HL-60/S4 treated with retinoic acid at 250 ng/mL for 4 days and 3 days (cell line): ENCODE measurements around the gene PHLDB3.
"Not testable (repeated sequence)": the region's sequence is repeated elsewhere in the genome, so short reads cannot be mapped to it uniquely, and the experiment has no call there.

Experiments used
- in situ Hi-C: fragments of 300-500 bp; cut with MboI; formaldehyde crosslinking; loops from 2 replicates; pipeline ENCODE4 v1.7.0; 2022; ENCODE audit warnings: low sequenced_read_pairs

The PHLDB3 gene

DNA sequence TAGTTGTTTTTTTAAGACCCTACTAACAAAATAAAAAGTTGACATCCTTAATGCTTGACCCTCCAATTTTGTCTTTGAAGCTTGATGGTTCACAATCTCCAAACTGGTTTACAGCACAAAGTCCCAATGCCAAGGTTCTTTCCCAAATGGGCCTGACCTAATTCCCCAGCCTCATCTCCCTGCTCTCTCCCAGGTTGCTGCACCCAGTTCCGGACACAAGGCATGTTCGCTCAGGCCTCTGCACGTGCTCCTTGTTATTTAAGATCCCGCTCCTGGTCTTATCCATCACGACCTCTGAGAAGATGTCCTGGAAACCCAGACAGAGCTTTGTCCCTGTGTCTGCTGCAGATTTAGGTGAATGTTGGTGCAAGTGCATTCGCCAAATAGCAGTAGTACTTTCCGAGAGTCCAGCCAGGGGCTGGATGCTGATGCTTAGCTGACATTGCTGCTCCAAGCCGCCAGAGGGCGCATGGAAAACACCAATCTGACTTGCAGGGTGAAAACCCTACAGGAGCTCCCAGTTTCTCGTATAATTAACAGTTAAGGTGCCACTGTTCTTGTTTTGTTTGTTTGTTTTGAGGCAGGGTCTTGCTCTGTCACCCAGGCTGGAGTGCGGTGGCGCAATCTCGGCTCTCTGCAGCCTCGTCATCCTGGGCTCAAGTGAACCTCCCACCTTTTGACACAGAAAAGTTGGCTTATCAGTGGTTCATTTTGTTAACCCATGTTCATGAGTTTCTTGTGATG, 57.6 kb downstream of the PHLDB3 start:
- in situ Hi-C loops = loop anchor here (5.0 kb wide), 1 partner anchor 75 kb away; no protein-coding TSS in a partner anchor

DNA sequence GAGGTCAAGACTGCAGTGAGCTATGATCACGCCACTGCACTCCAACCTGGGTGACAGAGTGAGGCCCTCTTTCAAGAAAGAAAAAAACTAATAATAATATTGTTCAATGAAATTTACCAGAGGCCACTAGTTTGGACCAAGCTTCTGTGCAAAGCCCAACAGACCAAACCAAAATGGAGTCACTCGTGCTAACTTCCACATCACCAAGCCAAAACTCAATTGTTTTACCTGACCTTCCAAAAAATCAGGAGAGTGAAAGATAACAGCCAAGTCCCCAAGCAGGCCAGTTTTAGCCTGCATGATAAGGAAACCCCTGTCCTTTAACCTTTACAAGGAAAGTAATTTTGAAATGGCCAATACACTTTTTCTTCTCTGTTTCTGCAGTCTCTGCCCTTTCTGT, 59.1 kb downstream of the PHLDB3 start:
- in situ Hi-C loops = loop anchor here (5.0 kb wide), 1 partner anchor 77 kb away; no protein-coding TSS in a partner anchor

DNA sequence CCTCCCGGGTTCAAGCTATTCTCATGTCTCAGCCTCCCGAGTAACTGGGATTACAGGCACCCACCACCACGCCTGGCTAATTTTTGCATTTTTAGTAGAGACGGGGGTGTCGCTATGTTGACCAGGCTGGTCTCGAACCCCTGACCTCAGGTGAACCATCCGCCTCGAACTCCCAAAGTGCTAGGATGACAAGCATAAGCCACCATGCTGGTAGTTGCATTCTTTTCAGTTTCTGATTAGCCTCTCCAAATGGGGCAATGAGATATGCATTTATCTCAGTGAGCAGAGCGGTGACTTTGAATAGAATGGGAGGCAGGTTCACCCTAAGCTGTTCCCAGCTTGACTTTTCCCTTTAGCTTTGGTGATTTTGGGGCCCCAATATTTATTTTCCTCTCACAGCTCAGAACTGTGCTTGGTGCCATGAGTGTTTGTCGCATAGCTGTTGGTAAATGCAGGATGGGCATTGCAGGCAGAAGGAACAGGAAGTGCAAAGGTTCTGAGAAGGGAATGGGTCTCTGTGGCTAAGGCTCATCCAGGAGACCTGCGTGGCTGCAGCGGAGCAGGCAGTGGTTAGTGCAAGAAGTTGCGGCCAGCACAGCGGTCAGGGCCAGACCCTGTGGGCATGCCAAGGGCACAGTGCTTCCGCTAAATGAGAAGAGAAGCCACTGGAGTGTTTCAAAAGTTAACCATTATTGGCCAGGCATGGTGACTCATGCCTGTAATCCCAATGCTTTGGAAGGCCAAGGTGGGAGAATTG, 59.8 kb downstream of the PHLDB3 start:
- in situ Hi-C loops = loop anchor here (5.0 kb wide), 1 partner anchor 78 kb away; no protein-coding TSS in a partner anchor

DNA sequence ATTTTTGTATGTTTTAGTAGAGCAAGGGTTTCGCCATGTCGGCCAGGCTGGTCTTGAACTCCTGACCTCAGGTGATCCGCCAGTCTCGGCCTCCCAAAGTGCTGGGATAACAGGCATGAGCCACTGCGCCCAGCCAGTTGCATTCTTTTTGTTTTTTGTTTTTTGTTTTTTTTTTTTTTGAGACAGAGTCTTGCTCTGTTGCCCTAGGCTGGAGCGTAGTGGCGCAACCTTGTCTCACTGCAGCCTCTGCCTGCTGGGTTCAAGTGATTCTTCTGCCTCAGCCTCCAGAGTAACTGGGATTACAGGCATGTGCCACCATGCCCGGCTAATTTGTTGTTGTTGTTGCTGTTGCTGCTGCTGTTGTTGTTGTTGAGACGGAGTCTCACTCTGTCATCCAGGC, 60.5 kb downstream of the PHLDB3 start:
- in situ Hi-C loops = not testable (repeated sequence)

DNA sequence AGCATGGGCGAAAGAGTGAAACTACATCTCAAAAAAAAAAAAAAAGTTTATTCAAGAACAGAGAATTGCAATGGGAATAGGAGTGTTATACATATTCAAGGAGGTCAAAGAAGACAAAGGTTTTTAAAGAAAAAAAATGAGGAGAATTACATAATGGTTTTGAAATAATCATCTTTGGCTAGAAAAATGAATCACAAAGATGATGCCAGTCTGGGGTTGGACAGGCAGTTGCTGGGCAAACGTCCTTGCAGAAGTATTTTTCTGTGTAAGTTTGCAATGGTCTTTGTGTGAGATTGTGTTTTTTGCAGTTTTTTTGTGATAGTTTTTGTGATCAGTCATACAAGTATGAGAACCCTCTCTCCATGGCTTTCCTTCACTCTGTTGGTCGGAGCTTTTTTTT, 62.8 kb downstream of the PHLDB3 start:
- in situ Hi-C loops = no loop called here

DNA sequence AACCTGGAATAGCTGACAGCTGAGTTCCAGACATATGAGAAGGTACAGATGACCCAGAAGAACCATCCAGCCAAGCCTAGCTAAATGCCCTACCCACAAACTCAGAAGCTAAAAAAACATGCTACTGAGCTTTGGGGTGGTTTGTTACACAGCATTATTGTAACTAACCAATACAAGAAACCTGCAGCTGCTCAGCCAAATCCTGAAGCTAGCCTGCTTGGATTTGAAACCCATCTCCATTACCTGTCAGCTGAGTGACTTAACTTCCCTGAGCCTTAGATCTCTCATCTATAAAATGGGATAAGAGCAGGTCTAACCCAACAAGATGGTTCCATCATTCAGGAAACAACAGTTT, 64.9 kb downstream of the PHLDB3 start:
- in situ Hi-C loops = no loop called here

DNA sequence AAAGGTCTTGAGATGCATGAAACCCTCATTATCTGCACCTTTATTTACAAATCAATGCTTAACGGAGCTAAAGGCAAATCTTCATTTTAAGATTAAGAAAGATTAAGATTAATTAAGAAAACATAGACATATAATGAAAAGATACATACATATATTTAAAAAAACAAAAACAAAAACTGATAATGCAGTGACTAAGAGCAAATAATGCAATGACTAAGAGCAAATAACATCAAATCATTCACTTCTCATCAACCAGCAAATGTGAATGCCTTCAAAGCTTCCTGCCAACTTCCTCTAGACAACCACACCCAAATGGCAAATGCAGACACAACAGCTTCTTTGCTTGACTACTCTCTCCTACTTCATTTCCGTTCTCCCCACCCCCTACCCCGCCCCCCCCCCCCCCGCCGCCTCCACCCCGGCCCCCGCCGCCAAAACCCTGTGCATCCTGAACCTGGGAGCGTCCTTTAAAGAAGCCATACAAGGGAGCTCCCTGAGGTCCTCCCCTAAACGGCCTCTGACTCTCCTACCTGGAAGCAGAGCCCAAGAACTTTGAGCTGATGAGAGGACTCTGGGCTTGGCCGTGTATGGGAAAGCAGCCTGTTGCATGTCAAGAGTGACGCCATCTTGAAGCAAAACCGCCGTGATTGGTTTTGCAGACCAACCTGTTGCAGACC, 65.4 kb downstream of the PHLDB3 start:
- in situ Hi-C loops = no loop called here

DNA sequence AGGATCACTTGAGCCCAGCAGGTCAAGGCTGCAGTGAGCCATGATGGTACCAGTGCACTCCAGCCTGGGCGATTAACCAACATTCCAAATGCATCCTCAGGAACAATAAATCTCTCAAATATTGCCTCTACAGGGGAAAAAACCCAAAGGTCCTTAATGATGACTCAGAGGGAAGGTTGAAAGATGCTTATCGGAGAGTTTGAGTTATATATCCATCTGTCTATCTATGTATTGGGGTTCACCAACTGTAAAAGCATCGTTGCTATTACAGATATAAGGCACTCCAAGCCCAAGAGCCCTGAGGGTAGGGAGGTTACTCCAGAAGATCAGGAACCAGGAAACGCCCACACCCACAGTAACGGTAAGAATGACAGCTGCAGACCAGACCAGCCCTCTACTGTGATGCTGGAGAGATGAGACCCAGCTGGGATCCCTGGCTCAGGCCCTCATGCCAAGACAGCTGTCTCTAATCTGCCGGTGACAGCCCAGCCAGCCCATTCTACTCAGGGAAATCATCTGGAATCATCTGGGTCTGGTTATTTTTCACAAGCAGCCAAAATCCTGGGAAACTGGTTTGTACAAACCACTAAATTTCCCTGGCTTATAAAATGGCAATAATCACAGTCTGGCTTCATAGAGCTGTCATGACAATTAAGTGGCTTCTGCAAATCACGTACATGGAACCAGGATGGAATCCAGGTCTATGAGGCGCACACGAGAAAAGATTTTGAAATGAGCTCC, 66.1 kb downstream of the PHLDB3 start:
- in situ Hi-C loops = no loop called here

DNA sequence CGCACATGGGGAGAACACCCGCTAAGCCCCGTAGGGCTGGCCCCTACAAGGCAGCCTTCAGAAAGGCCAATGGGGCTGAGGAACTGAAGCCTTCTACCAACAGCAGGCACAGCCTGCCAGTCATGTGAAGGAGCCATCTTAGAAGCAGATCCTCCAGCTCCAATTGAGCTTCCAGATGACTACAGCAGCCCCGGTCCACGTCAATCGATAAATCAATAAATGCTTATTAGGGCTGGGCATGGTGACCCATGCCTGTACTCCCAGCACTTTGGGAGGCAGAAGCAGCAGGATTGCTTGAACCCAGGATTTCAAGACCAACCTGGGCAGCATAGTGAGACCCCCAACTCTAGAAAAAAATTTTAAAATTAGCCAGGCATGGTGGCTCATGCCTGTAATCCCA, 66.8 kb downstream of the PHLDB3 start:
- in situ Hi-C loops = no loop called here

DNA sequence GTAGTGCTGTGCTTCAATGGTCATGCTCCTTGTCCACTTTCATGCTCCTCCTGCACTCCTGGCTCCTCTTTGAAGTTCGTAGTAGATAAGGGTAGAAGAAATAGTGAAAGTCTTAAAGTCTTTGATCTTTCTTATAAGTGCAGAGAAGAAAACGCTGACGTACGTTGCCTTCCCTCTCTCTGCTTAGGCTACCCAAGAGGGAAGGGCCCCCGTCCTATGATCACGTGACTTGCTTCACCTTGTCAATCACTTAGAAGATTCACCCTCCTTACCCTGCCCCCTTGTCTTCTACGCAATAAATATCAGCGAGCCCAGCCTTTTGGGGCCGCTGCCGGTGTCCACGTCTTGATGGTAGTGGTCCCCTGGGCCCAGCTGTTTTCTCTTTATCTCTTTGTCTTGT, 67.3 kb downstream of the PHLDB3 start:
- in situ Hi-C loops = not testable (repeated sequence)

DNA sequence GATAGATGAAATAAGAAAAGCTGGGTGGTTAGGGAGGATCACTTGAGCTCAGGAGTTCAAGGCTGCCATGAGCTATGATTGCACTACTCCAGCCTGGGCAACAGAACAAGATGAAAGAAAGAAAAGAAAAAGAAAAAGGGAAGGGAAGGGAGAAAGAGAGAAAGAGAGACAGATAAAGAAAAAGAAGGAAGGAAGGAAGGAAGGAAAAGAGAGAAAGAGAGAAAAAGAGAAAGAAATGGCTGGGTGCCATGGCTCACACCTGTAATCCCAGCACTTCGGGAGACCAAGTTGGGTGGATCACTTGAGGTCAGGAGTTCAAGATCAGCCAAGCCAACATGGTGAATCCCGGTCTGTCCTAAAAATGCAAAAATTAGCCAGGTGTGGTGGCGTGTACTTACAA, 68.8 kb downstream of the PHLDB3 start:
- in situ Hi-C loops = no loop called here

DNA sequence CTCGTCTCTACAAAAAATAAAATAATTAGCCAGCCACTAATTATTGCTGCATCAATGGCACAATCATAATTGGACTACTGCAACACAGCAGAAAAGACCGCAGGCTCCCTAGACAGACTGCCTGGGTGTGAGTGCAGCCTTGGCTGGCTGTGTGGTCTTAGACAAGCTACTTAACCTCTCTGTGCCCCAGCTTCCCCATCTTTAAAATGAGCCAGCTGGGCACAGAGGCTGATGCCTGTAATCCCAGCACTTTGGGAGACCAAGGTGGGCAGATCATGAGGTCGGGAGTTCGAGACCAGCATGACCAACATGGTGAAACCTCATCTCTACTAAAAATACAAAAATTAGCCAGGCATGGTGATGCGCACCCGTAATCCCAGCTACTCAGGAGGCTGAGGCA, 70.9 kb downstream of the PHLDB3 start:
- in situ Hi-C loops = no loop called here

DNA sequence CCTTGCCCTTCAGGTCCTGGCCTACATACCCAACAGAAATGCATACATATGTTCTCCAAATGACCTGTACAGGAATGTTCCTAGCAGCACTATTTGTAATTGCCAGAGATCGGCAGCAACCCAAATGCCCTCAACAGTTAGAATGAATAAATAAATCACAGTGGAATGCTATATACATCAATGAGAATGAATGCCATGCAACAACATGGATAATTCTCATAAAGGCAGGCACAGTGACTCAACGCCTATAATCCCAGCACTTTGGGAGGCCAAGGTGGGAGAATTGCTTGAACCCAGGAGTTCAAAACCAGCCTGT, 71.2 kb downstream of the PHLDB3 start:
- in situ Hi-C loops = no loop called here

DNA sequence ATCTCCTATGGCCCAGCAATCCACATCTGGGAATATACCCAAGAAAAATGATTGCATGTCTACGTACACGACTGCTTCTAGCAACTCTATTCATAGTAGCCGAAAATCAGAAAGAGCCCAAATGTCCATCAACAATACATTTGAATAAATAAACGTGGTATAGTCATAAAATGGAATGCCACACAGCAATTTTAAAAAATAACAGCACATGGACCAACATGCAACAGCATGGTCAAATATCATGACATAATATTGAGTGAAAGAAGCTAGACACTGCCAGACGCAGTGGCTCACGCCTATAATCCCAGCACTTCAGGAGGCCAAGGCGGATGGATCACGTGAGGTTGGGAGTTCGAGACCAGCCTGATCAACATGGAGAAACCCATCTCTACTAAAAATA, 73.6 kb downstream of the PHLDB3 start:
- in situ Hi-C loops = no loop called here

DNA sequence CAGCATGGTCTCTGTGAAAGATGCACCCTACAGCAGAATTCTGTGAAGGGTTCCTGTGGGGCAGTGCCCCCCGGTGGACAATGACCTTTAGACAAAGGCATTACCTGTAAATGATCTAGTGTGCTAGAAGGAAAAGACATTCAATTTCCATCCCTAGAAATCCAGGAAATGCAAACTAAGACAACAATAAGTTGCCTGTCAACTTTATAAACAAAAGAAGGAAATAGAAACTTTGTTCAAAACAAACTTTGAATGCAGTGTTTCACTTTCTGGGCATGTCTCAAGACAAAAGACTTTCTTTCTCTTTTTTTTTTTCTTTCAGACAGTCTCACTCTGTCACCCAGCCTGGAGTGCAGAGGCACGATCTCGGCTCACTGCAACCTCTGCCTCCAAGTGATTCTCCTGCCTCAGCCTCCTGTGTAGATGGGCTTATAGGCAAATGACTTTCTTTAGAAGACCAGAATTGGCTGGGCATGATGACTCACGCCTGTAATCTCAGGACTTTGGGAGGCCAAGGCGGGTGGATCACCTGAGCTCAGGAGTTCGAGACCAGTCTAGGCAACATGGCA, 74.3 kb downstream of the PHLDB3 start:
- in situ Hi-C loops = no loop called here

DNA sequence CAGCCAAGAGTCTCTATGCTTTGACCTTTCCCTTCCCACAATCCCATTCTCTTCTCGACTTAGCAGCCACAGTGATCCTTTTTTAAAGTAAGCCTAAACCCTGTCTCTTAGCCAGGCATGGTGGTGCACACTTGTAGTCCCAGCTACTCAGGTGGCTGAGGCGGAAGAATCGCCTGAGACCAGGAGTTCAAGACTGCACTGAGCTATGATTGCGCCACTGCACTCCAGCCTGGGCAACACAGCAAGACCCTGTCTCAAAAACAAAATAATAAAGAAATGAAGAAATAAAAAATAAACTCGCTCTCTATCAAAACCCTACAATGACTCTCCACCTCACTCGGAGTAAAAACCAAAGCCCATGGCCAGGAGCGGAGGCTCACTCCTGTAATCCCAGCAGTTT, 75.2 kb downstream of the PHLDB3 start:
- in situ Hi-C loops = no loop called here

DNA sequence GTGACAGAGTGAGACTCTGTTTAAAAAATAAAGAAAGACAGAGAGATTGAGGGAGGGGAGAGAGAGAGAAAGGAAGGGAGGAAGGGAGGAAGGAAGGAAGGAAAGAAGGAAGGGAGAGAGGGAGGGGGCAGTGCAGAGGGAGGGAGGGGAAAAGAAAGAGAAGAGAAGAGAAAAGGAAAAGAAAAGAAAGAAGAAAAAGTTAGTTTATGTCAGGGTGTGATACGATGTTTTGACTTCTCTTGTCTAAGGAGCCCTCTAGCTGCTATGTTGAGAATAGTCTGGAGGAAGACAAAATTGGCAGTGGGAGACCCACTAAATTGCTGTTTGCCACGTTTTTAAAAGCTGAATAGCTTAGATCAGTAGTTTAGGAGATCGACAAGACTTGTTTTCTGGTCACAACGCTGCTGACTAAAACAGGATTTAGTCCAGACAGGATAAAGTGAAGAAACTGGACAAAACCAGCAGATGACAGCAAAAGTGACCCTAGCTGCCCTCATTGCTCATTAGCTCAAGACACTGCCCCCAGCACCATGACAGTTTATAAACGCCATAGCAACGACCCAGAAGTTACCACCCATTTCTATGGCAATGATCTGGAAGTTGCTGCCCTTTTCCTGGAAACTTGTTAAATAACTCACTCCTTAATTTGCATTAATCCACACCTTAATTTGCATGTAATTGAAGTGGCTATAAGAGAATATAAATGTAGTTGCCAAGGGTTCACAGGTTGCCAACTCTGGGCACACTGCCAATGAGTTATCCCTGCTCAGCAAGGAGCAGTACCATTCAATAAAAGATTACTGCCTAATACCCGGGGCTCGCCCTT, 78.8 kb downstream of the PHLDB3 start:
- in situ Hi-C loops = no loop called here
